Left ventricle myocardium inferior (tissue), 1 donor: ENCODE measurements around the gene BAZ1B. TPM values are rescaled to one million over a fixed set of nuclear protein-coding genes. Genes with fewer than 3 reads are reported as not detected.
"Not testable (repeated sequence)": the region's sequence is repeated elsewhere in the genome, so short reads cannot be mapped to it uniquely, and the experiment has no call there.

Source experiments
- DNase-seq: peaks from one replicate; pipeline ENCODE4 v3.0.0-alpha.2; 2020
- H3K27ac ChIP-seq: fragments of 200-600 bp; replicated peaks from 2 replicates; pipeline ENCODE4 v1.8.0; 2021
- H3K27me3 ChIP-seq: fragments of 200-600 bp; 2 replicates; pipeline ENCODE4 v1.8.0; 2021; ENCODE audit warnings: low read depth
- H3K36me3 ChIP-seq: fragments of 200-600 bp; 2 replicates; pipeline ENCODE4 v1.8.0; 2021
- H3K4me1 ChIP-seq: fragments of 200-600 bp; 2 replicates; pipeline ENCODE4 v1.8.0; 2021
- H3K4me3 ChIP-seq: fragments of 200-600 bp; 2 replicates; pipeline ENCODE4 v1.8.0; 2021; ENCODE audit warnings: mild to moderate bottlenecking, moderate library complexity
- H3K9me3 ChIP-seq: fragments of 200-600 bp; replicated peaks from 2 replicates; pipeline ENCODE4 v1.8.0; 2021
- CTCF ChIP-seq: fragments of 200-600 bp; IDR thresholded peaks from 2 replicates; pipeline ENCODE4 v1.8.0; 2021; ENCODE audit warnings: antibody characterized with exemption, mild to moderate bottlenecking, borderline replicate concordance
- intact Hi-C: fragments of 100-400 bp; cut with micrococcal nuclease; formaldehyde crosslinking; loops from one replicate; pipeline ENCODE4 v1.11.0; 2022
- total RNA-seq: library from RNA; stranded (reverse); fragmentation: NEBNext Ultra II Directional; extraction: Animal tissue kit (Norgen Biotek cat#: 25700); gene quantifications from one replicate; pipeline ENCODE4 v1.2.1, GENCODE V29; 2021
- donor health status: DM: no; HTN: yes; CAD: no; lungs with severe emphysema.

BAZ1B gene
- total RNA-seq, 1 donor from 2014 or later = 38.9 TPM

GRCh38 chr7:73431041-73431835, 90.9 kb downstream of the BAZ1B start:
- Histone ChIP-seq H3K4me1 (peaks cover 11% of the 10 kb centered on the region), H3K4me3 (no peak overlapping the region), H3K9me3 (peaks cover 8% of the 10 kb centered on the region), H3K27ac (no peak overlapping the region), H3K27me3 (peaks cover 86% of the 10 kb centered on the region), H3K36me3 (no peaks in the 10 kb centered on the region)
- no peak for DNase-seq
- intact Hi-C loops = no loop called here
- TF ChIP-seq CTCF = no peak

GRCh38 chr7:73430540-73430939, 91.6 kb downstream of the BAZ1B start:
- intact Hi-C loops, H3K36me3 ChIP-seq, H3K4me3 ChIP-seq, H3K27ac ChIP-seq, H3K4me1 ChIP-seq, DNase-seq, H3K9me3 ChIP-seq: not testable (repeated sequence)
- peaks cover 81% of the 10 kb centered on the region for H3K27me3 ChIP-seq

- Histone ChIP-seq H3K27ac (no peak overlapping the region), H3K36me3 (no peaks in the 10 kb centered on the region), H3K4me1 (peaks cover 8% of the 10 kb centered on the region), H3K27me3 (peaks cover 74% of the 10 kb centered on the region), H3K9me3 (peaks cover 8% of the 10 kb centered on the region), H3K4me3 (no peak overlapping the region)
- TF ChIP-seq CTCF = no peak
- DNase-seq = no peak
- intact Hi-C loops = no loop called here
Observed at GRCh38 chr7:73429622-73430505, 92.2 kb downstream of the BAZ1B start.

- no peak overlapping the region for H3K27ac ChIP-seq
- TF ChIP-seq CTCF = no peak
- intact Hi-C loops = no loop called here
- peaks cover 3% of the 10 kb centered on the region for H3K9me3 ChIP-seq
- peaks cover 10% of the 10 kb centered on the region for H3K4me1 ChIP-seq
- no peak for DNase-seq
- H3K4me3 ChIP-seq = no peak overlapping the region
- H3K36me3 ChIP-seq = no peaks in the 10 kb centered on the region
- peaks cover 68% of the 10 kb centered on the region for H3K27me3 ChIP-seq
Observed at GRCh38 chr7:73429215-73429614, 92.9 kb downstream of the BAZ1B start.

GRCh38 chr7:73427902-73428787, 93.9 kb downstream of the BAZ1B start:
- intact Hi-C loops = no loop called here
- peaks cover 65% of the 10 kb centered on the region for H3K27me3 ChIP-seq
- no peak overlapping the region for H3K4me3 ChIP-seq
- TF ChIP-seq CTCF = no peak
- H3K36me3 ChIP-seq = no peaks in the 10 kb centered on the region
- no peak overlapping the region for H3K27ac ChIP-seq
- DNase-seq = no peak
- H3K9me3 ChIP-seq = no peaks in the 10 kb centered on the region
- peaks cover 11% of the 10 kb centered on the region for H3K4me1 ChIP-seq
